Epithelial cell of proximal tubule (primary cell): ENCODE results near the gene FYB1. TPM values are rescaled to one million over a fixed set of nuclear protein-coding genes. Genes with fewer than 3 reads are reported as not detected.

Experiments
- DNase-seq: peaks from one replicate; pipeline ENCODE4 v3.0.0-alpha.2; 2011; ENCODE audit warnings: low read depth
- H3K4me3 ChIP-seq: 2 replicates; pipeline ENCODE4 v1.5.1; 2011; ENCODE audit warnings: low read depth, mild to moderate bottlenecking, low read length
- total RNA-seq: library from RNA; depleted of rRNA; stranded (reverse); fragments of >200 nt; gene quantifications from 2 replicates; pipeline ENCODE4 v1.2.3, GENCODE V29; 2015
- TF ChIP-seq, protein P1 (sequence below): conservative IDR thresholded peaks from 2 replicates; pipeline ENCODE4 v1.5.1; 2012; ENCODE audit warnings: low read depth, mild to moderate bottlenecking, low read length

Gene FYB1
- total RNA-seq, 1 donor from 2014 or later = not detected

- no peak for DNase-seq
- H3K4me3 ChIP-seq = no peak overlapping the region
- TF ChIP-seq, protein P1, sequence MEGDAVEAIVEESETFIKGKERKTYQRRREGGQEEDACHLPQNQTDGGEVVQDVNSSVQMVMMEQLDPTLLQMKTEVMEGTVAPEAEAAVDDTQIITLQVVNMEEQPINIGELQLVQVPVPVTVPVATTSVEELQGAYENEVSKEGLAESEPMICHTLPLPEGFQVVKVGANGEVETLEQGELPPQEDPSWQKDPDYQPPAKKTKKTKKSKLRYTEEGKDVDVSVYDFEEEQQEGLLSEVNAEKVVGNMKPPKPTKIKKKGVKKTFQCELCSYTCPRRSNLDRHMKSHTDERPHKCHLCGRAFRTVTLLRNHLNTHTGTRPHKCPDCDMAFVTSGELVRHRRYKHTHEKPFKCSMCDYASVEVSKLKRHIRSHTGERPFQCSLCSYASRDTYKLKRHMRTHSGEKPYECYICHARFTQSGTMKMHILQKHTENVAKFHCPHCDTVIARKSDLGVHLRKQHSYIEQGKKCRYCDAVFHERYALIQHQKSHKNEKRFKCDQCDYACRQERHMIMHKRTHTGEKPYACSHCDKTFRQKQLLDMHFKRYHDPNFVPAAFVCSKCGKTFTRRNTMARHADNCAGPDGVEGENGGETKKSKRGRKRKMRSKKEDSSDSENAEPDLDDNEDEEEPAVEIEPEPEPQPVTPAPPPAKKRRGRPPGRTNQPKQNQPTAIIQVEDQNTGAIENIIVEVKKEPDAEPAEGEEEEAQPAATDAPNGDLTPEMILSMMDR = no peak
These were observed 24.1 kb downstream of the FYB1 start for GRCh38 chr5:39195198-39195826.

- TF ChIP-seq, protein P1 = no peak
- no peak for DNase-seq
- no peak overlapping the region for H3K4me3 ChIP-seq
These were observed 24.8 kb downstream of the FYB1 start for GRCh38 chr5:39194466-39195136.

DNA sequence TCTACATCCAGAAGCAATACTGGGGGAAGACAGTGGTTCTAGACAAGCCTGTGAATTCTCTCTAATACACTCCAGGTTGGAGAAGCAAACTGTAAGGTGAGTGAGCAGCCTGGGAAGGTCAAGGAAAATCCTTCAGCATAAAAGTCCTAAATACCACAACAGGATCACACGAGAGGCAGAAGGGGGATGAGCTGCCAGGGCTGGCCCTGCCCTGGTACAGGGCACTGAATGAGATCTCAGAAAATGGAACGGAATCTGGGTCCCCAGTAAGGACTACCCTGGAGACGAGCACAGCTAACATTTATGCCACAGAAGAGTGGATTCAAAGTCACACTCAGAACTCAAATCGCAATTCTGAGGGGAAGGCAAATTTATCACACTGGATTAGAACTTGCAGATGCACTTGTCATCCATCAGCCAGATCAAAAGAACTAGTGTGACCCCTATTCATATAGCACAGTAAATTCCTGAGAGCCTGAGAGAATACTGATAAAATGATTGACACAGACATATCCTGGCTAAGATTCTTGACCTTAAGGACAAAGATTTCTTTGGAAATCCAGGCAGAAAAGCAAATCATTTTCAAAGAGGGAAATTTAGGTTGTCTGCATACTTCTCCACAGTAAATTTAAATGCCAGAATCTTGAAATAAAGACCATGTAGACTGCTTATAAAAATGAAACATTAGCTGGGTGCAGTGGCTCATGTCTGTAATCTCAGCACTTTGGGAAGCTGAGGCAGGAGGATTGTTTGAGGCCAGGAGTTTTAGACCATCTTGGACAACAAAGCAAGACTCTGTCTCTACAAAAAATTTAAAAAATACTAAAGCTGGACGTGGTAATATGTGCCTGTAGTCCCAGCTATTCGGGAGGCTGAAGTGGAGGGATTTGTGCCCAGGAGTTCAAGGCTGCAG is 25.6 kb downstream of the FYB1 start:
- no peak for DNase-seq
- TF ChIP-seq, protein P1 = no peak
- no peak overlapping the region for H3K4me3 ChIP-seq

DNA sequence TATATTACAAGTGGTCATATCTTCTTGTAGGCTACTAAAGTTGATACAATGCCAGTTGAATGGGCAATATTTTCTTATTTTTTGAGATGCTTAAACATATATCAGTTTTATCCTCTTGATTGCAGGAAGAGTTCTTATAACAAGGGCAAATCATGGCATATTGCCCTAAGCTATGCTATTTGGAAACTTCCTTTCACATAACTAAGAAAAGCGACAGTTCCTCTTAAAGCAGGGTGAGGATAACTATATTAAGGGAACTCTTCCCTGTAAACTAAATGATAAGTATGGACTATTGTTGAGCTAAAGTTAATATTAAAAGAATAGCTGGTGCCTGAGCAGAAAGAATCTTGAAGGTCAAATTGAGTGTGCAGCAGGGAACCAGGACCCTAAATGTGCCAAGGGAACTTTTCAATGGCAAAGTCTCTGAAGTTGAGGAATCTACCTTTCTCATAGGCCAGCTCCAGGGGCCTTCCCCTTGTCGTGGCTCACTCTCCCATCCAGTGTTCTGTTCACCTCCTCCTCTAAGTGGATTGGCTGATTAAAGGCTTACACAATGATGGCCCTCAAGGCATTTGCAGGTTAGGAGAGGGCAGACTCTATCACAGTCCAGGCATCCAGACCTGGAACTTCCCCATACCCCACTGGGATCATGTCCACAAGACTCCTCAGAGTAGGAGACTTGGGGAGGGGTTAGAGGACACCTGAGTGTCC is 26.8 kb downstream of the FYB1 start:
- no peak for DNase-seq
- TF ChIP-seq, protein P1 = no peak
- no peak overlapping the region for H3K4me3 ChIP-seq

GRCh38 chr5:39191216-39191615 is 28.1 kb downstream of the FYB1 start:
- DNase-seq = no peak
- no peak overlapping the region for H3K4me3 ChIP-seq
- TF ChIP-seq, protein P1 = no peak

- TF ChIP-seq, protein P1 = no peak
- DNase-seq = no peak
- no peak overlapping the region for H3K4me3 ChIP-seq
These were observed 28.9 kb downstream of the FYB1 start for GRCh38 chr5:39190311-39191102.
